PC-9 (cell line): ENCODE results near the gene NETO1. TPM values are rescaled to one million over a fixed set of nuclear protein-coding genes. Genes with fewer than 3 reads are reported as not detected.

Experiments
- BruUV-seq: library from RNA; stranded (reverse); fragments of 400-500 nt; replicated peaks from 2 replicates; lab custom pipeline; 2021; lab: Mats Ljungman, UMichigan
- CTCF ChIA-PET: fragments of 300-600 bp; sonication (Branson Sonifier 250); formaldehyde crosslinking; loops from one replicate; lab custom pipeline; 2022; ENCODE audit warnings: antibody characterized with exemption; lab: Charles Lee
- POLR2A ChIA-PET: fragments of 300-600 bp; sonication (Branson Sonifier 250); formaldehyde crosslinking; loops from one replicate; lab custom pipeline; 2022; ENCODE audit warnings: antibody characterized with exemption; ENCODE audit not compliant: unreplicated experiment; lab: Charles Lee
- DNase-seq, 2 experiments: peaks; one replicate each; pipeline versions ENCODE4 v3.0.0 to v3.0.0-alpha.2; 2015 to 2022; ENCODE audit warnings: mixed read lengths in 1 of 2
- H2AFZ ChIP-seq: fragments of 200-600 bp; sonication (generic); 2 replicates; pipeline ENCODE4 v1.8.1; 2017; ENCODE audit warnings: antibody characterized with exemption
- H3F3A ChIP-seq: fragments of 200-600 bp; sonication (generic); 2 replicates; pipeline ENCODE4 v1.8.1; 2017; ENCODE audit warnings: antibody characterized with exemption, mild to moderate bottlenecking, low read depth; ENCODE audit not compliant: insufficient read depth
- H3K27ac ChIP-seq: fragments of 200-600 bp; sonication (generic); 2 replicates; pipeline ENCODE4 v1.6.1; 2016; ENCODE audit warnings: mixed run types
- H3K27me3 ChIP-seq: fragments of 200-600 bp; sonication (generic); 2 replicates; pipeline ENCODE4 v1.6.1; 2016; ENCODE audit warnings: low read depth, mixed run types; ENCODE audit not compliant: insufficient read depth
- H3K36me3 ChIP-seq: fragments of 200-600 bp; sonication (generic); 2 replicates; pipeline ENCODE4 v1.6.1; 2016; ENCODE audit warnings: low read depth, mixed run types
- H3K4me1 ChIP-seq: fragments of 200-600 bp; sonication (generic); replicated peaks from 2 replicates; pipeline ENCODE4 v1.6.1; 2016; ENCODE audit warnings: mixed run types; ENCODE audit not compliant: insufficient read depth
- H3K4me2 ChIP-seq: fragments of 200-600 bp; sonication (generic); 2 replicates; pipeline ENCODE4 v1.6.1; 2017; ENCODE audit warnings: mixed run types
- H3K4me3 ChIP-seq: fragments of 200-600 bp; sonication (generic); 2 replicates; pipeline ENCODE4 v1.6.1; 2016; ENCODE audit warnings: mixed run types
- H3K79me2 ChIP-seq: fragments of 200-600 bp; sonication (generic); 2 replicates; pipeline ENCODE4 v1.6.1; 2017; ENCODE audit warnings: low read depth, mixed run types
- H3K9me2 ChIP-seq: fragments of 200-600 bp; sonication (generic); 2 replicates; pipeline ENCODE4 v1.8.1; 2017; ENCODE audit warnings: mild to moderate bottlenecking; ENCODE audit not compliant: insufficient read depth
- H3K9me3 ChIP-seq: fragments of 200-600 bp; sonication (generic); 2 replicates; pipeline ENCODE4 v1.8.1; 2016; ENCODE audit warnings: low read depth; ENCODE audit not compliant: insufficient read depth
- H4K20me1 ChIP-seq: fragments of 200-600 bp; sonication (generic); 2 replicates; pipeline ENCODE4 v1.8.1; 2017; ENCODE audit not compliant: insufficient read depth
- EZH2 ChIP-seq: fragments of 200-600 bp; sonication (generic); IDR thresholded peaks from 2 replicates; pipeline ENCODE4 v1.8.0; 2017; ENCODE audit warnings: antibody characterized with exemption, low read depth
- intact Hi-C: fragments of 100-400 bp; cut with micrococcal nuclease; formaldehyde crosslinking; loops from one replicate; pipeline ENCODE4 v1.10.0; 2022; ENCODE audit not compliant: unreplicated experiment
- total RNA-seq: library from RNA; stranded (reverse); gene quantifications from 2 replicates; pipeline ENCODE4 v1.2.3, GENCODE V29; 2021
- TF ChIP-seq, protein P1 (sequence below): fragments of 200-600 bp; sonication (generic); conservative IDR thresholded peaks from 2 replicates; pipeline ENCODE4 v1.6.1; 2017; ENCODE audit warnings: mixed run types, antibody characterized with exemption, mild to moderate bottlenecking, moderate library complexity

Gene NETO1
- total RNA-seq, 1 experiment from 2014 or later, result not detected

DNA sequence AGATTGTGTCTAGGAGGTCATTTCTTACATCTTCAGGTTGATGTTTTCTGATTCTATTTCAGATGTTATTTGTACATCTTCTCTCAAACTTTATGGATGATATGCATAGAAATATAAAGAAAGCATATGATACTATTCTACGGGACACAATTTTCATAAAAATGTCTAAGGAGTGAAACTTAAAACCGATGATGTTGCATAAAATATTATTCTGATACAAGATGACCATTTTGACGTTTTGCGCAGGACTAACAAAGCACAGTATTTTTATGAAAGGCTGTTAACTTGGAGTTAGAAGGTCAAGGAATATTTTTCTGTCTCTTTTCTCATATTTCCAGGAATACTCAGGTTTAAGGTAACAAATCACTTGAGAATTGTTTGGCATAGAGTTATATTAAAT lies 8.7 kb downstream of the NETO1 start:
- Histone ChIP-seq H3K79me2 (no peaks in the 10 kb centered on the region), H3K27me3 (no peaks in the 10 kb centered on the region), H3K9me2 (no peaks in the 10 kb centered on the region), H3F3A (no peaks in the 10 kb centered on the region), H3K4me1 (no peaks in the 10 kb centered on the region), H3K4me3 (no peak overlapping the region), H3K9me3 (no peaks in the 10 kb centered on the region), H4K20me1 (no peaks in the 10 kb centered on the region), H3K27ac (no peak overlapping the region), H3K4me2 (no peak overlapping the region), H3K36me3 (no peaks in the 10 kb centered on the region), H2AFZ (no peak overlapping the region; the same call in 1 of the 2 replicates)
- TF ChIP-seq EZH2, result no peak
- TF ChIP-seq, protein P1, sequence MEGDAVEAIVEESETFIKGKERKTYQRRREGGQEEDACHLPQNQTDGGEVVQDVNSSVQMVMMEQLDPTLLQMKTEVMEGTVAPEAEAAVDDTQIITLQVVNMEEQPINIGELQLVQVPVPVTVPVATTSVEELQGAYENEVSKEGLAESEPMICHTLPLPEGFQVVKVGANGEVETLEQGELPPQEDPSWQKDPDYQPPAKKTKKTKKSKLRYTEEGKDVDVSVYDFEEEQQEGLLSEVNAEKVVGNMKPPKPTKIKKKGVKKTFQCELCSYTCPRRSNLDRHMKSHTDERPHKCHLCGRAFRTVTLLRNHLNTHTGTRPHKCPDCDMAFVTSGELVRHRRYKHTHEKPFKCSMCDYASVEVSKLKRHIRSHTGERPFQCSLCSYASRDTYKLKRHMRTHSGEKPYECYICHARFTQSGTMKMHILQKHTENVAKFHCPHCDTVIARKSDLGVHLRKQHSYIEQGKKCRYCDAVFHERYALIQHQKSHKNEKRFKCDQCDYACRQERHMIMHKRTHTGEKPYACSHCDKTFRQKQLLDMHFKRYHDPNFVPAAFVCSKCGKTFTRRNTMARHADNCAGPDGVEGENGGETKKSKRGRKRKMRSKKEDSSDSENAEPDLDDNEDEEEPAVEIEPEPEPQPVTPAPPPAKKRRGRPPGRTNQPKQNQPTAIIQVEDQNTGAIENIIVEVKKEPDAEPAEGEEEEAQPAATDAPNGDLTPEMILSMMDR, result no peak
- BruUV-seq, result no TSS peak
- POLR2A ChIA-PET, result no interaction called here
- CTCF ChIA-PET, result no interaction called here
- intact Hi-C loops, result no loop called here
- DNase-seq, result no peak

DNA sequence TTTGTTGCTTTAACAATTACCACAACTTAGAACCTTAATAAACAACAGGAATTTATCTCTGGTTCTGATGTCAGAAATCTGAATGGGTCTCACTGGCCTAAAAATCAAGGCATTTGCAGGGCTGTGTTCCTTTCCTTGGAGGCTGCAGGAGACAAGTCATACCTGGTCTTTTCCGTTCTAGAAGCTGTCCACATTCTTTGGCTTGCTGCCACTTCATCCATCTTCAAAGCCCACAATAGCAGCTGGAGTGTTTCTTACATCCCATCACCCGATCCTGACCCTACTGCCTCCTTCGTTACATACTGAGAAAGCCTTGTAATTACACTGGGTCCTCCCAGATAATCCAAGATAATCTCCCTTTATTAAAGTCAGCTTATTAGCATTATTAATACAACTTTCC lies 18.1 kb downstream of the NETO1 start:
- Histone ChIP-seq H3K27me3 (no peaks in the 10 kb centered on the region), H3K4me1 (peaks cover 26% of the 10 kb centered on the region), H3K4me2 (0 out of 2 replicates have a peak overlapping the region, but pooled peaks have one; percentile 48), H3K27ac (peak overlapping the region; percentile 72), H4K20me1 (no peaks in the 10 kb centered on the region), H3F3A (peaks cover 16% of the 10 kb centered on the region), H3K9me3 (peaks cover 7% of the 10 kb centered on the region; the same call in 1 of the 2 replicates), H3K36me3 (no peaks in the 10 kb centered on the region), H3K9me2 (no peaks in the 10 kb centered on the region), H3K4me3 (no peak overlapping the region), H3K79me2 (no peaks in the 10 kb centered on the region), H2AFZ (no peak overlapping the region)
- TF ChIP-seq, protein P1, result no peak
- no peak for TF ChIP-seq EZH2
- intact Hi-C loops, result loop anchor here (2.0 kb wide), 1 partner anchor 21 kb away; no protein-coding TSS in a partner anchor
- no TSS peak for BruUV-seq
- ChIA-PET CTCF (no interaction called here), POLR2A (no interaction called here)
- no peak for DNase-seq

DNA sequence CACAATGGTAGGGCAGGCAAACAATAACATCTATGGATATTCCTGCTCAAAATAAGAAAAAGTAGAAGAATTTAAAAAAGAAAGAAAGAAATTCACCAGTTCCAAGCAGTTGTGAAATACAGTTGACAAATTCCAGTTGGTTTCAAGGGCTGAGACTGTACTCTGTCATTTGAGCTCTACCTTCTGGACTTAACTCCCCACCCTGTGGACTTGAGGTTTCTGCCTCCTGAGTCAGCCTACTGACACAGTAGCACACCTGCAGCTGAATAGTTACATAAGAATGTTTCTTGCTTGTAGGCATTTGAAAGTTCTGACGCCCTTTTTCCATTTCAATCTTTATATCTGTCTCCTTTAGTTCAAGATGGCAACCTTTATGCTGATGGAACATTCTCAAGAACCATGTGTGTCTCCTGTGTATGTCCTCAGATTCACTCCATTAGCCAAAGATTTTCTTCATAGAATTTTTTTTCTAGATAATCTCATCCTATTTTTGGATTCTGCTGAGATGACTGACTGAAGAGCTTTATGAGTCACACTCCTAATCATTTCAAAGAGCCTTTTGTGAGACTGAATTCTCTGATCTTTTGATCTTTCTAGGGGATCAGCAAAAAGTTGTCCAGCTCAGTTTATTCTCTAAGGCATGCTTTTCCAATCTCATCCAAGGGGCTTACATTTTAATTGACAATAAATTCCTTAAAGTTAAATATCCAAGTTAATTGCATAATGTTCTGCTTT lies 19.1 kb downstream of the NETO1 start:
- Histone ChIP-seq H3K27ac (peak overlapping the region; percentile 72), H3K27me3 (no peaks in the 10 kb centered on the region), H4K20me1 (no peaks in the 10 kb centered on the region), H2AFZ (no peak overlapping the region), H3K4me1 (peaks cover 26% of the 10 kb centered on the region), H3K4me2 (peak overlapping the region; percentile 48), H3K79me2 (no peaks in the 10 kb centered on the region), H3K9me2 (no peaks in the 10 kb centered on the region), H3K36me3 (no peaks in the 10 kb centered on the region), H3K4me3 (no peak overlapping the region), H3K9me3 (peaks cover 7% of the 10 kb centered on the region; the same call in 1 of the 2 replicates), H3F3A (peaks cover 16% of the 10 kb centered on the region)
- ChIA-PET CTCF (no interaction called here), POLR2A (interaction anchor here (0.7 kb wide), 1 partner anchor 9 kb away, joined by 12 read pairs; no protein-coding TSS in a partner anchor)
- BruUV-seq, result no TSS peak
- intact Hi-C loops, result loop anchor here (2.0 kb wide), 1 partner anchor 22 kb away; no protein-coding TSS in a partner anchor
- DNase-seq, result peak; percentile 41 to 91
- TF ChIP-seq, protein P1, result no peak
- no peak for TF ChIP-seq EZH2
